H1 (cell line): ENCODE results near the gene ZBTB20. TPM values are rescaled to one million over a fixed set of nuclear protein-coding genes. Genes with fewer than 3 reads are reported as not detected.

Experiments
- CTCF ChIA-PET: fragments of 300-600 bp; sonication (Branson Sonifier 250); formaldehyde crosslinking; loops from one replicate; lab custom pipeline; 2021; ENCODE audit not compliant: partially characterized antibody; lab: Charles Lee
- POLR2A ChIA-PET: fragments of 300-600 bp; sonication (Branson Sonifier 250); formaldehyde crosslinking; loops from one replicate; lab custom pipeline; 2021; ENCODE audit warnings: inconsistent platforms; ENCODE audit not compliant: partially characterized antibody; lab: Charles Lee
- DNase-seq, 2 experiments: peaks; one replicate each; pipeline versions ENCODE4 v3.0.0 to v3.0.0-alpha.2; 2010 to 2022; ENCODE audit warnings: low spot score in 2 of 2, low read depth in 1 of 2, mixed read lengths in 1 of 2
- FAIRE-seq: peaks from 2 replicates; lab custom pipeline; 2011; peaks lifted over from hg19 to GRCh38; lab: Jason Lieb, UNC
- H2AFZ ChIP-seq: 2 replicates; pipeline ENCODE4 v1.8.1; 2012; ENCODE audit warnings: low read length, inconsistent platforms
- H2AK5ac ChIP-seq: 2 replicates; pipeline ENCODE4 v1.6.1; 2013; ENCODE audit warnings: low read depth, low read length
- H2BK120ac ChIP-seq: replicated peaks from 2 replicates; pipeline ENCODE3; 2013; ENCODE audit warnings: low read depth, low read length, inconsistent platforms
- H2BK12ac ChIP-seq: 2 replicates; pipeline ENCODE4 v1.6.1; 2013; ENCODE audit warnings: low read depth, low read length
- H2BK15ac ChIP-seq: 2 replicates; pipeline ENCODE4 v1.6.1; 2013; ENCODE audit warnings: low read length
- H2BK20ac ChIP-seq: 2 replicates; pipeline ENCODE4 v1.6.1; 2013; ENCODE audit warnings: low read length
- H2BK5ac ChIP-seq: 2 replicates; pipeline ENCODE4 v1.6.1; 2013; ENCODE audit warnings: low read depth, low read length
- H3K14ac ChIP-seq: 2 replicates; pipeline ENCODE4 v1.6.1; 2013; ENCODE audit warnings: inconsistent platforms; ENCODE audit not compliant: insufficient read length
- H3K18ac ChIP-seq: 2 replicates; pipeline ENCODE4 v1.6.1; 2013; ENCODE audit warnings: low read length; ENCODE audit errors: extremely low read depth
- H3K23ac ChIP-seq: 2 replicates; pipeline ENCODE4 v1.6.1; 2013; ENCODE audit warnings: inconsistent platforms; ENCODE audit not compliant: insufficient read length
- H3K23me2 ChIP-seq: 2 replicates; pipeline ENCODE4 v1.6.1; 2013; ENCODE audit warnings: low read depth, low read length
- H3K27ac ChIP-seq: 2 replicates; pipeline ENCODE4 v1.6.1; 2011; ENCODE audit warnings: low read depth, low read length, inconsistent platforms
- H3K27me3 ChIP-seq, 4 experiments: replicated peaks in 1 of 4; 1 replicate in 1 of 4; 2 replicates in 3 of 4; pipeline versions ENCODE4 v1.6.1 to v1.8.1; 2011 to 2013; ENCODE audit warnings: low read length in 3 of 4, mild to moderate bottlenecking in 3 of 4, inconsistent platforms in 2 of 4, mixed read lengths in 2 of 4, moderate library complexity in 1 of 4; ENCODE audit not compliant: control insufficient read depth in 3 of 4, insufficient read depth in 3 of 4; ENCODE audit errors: extremely low read depth in 1 of 4
- H3K36me3 ChIP-seq, 4 experiments: 2 replicates each; pipeline versions ENCODE4 v1.6.1 to v1.8.1; 2011 to 2013; ENCODE audit warnings: mild to moderate bottlenecking in 4 of 4, low read length in 3 of 4, moderate library complexity in 2 of 4, control low read depth in 1 of 4, inconsistent platforms in 1 of 4; ENCODE audit not compliant: insufficient read depth in 4 of 4, control insufficient read depth in 2 of 4
- H3K4ac ChIP-seq: replicated peaks from 2 replicates; pipeline ENCODE3; 2013; ENCODE audit warnings: low read length, low read depth, mixed read lengths, inconsistent platforms; ENCODE audit not compliant: insufficient read length
- H3K4me1 ChIP-seq, 4 experiments: replicated peaks in 1 of 4; 1 replicate in 1 of 4; 2 replicates in 3 of 4; pipeline versions ENCODE4 v1.6.1 to v1.8.1; 2011 to 2013; ENCODE audit warnings: low read length in 3 of 4, inconsistent platforms in 2 of 4, mixed read lengths in 1 of 4; ENCODE audit not compliant: insufficient read depth in 4 of 4, control insufficient read depth in 3 of 4
- H3K4me2 ChIP-seq, 2 experiments: 2 replicates each; pipeline versions ENCODE4 v1.6.1 to v1.8.1; 2011 to 2013; ENCODE audit warnings: low read depth in 2 of 2, low read length in 2 of 2, control low read depth in 1 of 2, inconsistent platforms in 1 of 2, mild to moderate bottlenecking in 1 of 2; ENCODE audit not compliant: insufficient read depth in 1 of 2
- H3K4me3 ChIP-seq, 4 experiments: fragments of 200-600, 300-600 bp in 1 of 4; sonication (generic), shearing (Covaris generic), sonication (Bioruptor Twin) in 1 of 4; 2 replicates each; pipeline versions ENCODE4 v1.5.1 to v1.8.1; 2011 to 2016; ENCODE audit warnings: low read length in 4 of 4, low read depth in 3 of 4, control low read depth in 2 of 4, inconsistent platforms in 2 of 4, mild to moderate bottlenecking in 2 of 4, mixed read lengths in 1 of 4, moderate library complexity in 1 of 4; ENCODE audit not compliant: insufficient read depth in 2 of 4; ENCODE audit errors: extremely low read depth in 1 of 4
- H3K56ac ChIP-seq: replicated peaks from 2 replicates; pipeline ENCODE3; 2013; ENCODE audit warnings: low read depth, mild to moderate bottlenecking, mixed read lengths, low read length, inconsistent platforms; ENCODE audit not compliant: insufficient read length
- H3K79me1 ChIP-seq: 2 replicates; pipeline ENCODE4 v1.6.1; 2013; ENCODE audit warnings: low read depth, low read length, control low read depth
- H3K79me2 ChIP-seq, 2 experiments: 2 replicates each; pipeline versions ENCODE4 v1.6.1 to v1.8.1; 2012 to 2013; ENCODE audit warnings: low read length in 2 of 2, mild to moderate bottlenecking in 2 of 2, inconsistent platforms in 1 of 2; ENCODE audit not compliant: insufficient read depth in 2 of 2, control insufficient read depth in 1 of 2
- H3K9ac ChIP-seq, 4 experiments: replicated peaks in 1 of 4; 1 replicate in 1 of 4; 2 replicates in 3 of 4; pipeline versions ENCODE4 v1.6.1 to v1.8.1; 2011 to 2013; ENCODE audit warnings: low read depth in 3 of 4, low read length in 3 of 4, control low read depth in 2 of 4, mild to moderate bottlenecking in 2 of 4, moderate library complexity in 2 of 4, inconsistent platforms in 1 of 4; ENCODE audit errors: extremely low read depth in 1 of 4
- H3K9me3 ChIP-seq, 2 experiments: 2 replicates each; pipeline versions ENCODE4 v1.6.1 to v1.8.1; 2012 to 2013; ENCODE audit warnings: mild to moderate bottlenecking in 2 of 2, moderate library complexity in 2 of 2, control low read depth in 1 of 2, inconsistent platforms in 1 of 2, low read depth in 1 of 2, low read length in 1 of 2, mixed read lengths in 1 of 2; ENCODE audit not compliant: insufficient read depth in 2 of 2
- H4K20me1 ChIP-seq, 2 experiments: replicated peaks in 1 of 2; 2 replicates each; pipeline versions ENCODE3 to v1.8.1; 2011 to 2013; ENCODE audit warnings: inconsistent platforms in 2 of 2, low read length in 2 of 2, mild to moderate bottlenecking in 1 of 2; ENCODE audit not compliant: insufficient read depth in 2 of 2, control insufficient read depth in 1 of 2
- H4K5ac ChIP-seq: 2 replicates; pipeline ENCODE4 v1.6.1; 2013; ENCODE audit warnings: low read length, low read depth, mixed read lengths, inconsistent platforms; ENCODE audit not compliant: insufficient read length
- H4K8ac ChIP-seq: 2 replicates; pipeline ENCODE4 v1.8.0; 2013; ENCODE audit warnings: mild to moderate bottlenecking, moderate library complexity, low read length, inconsistent platforms; ENCODE audit not compliant: insufficient read depth; ENCODE audit errors: extremely low read depth
- H4K91ac ChIP-seq: replicated peaks from 2 replicates; pipeline ENCODE3; 2013; ENCODE audit warnings: low read length, mixed read lengths, inconsistent platforms; ENCODE audit not compliant: insufficient read length
- ATF3 ChIP-seq: IDR thresholded peaks from 2 replicates; pipeline ENCODE4 v1.6.1; 2011; ENCODE audit warnings: low read depth, mild to moderate bottlenecking, low read length; ENCODE audit not compliant: insufficient read depth
- BACH1 ChIP-seq: IDR thresholded peaks from 2 replicates; pipeline ENCODE4 v1.6.1; 2012; ENCODE audit warnings: low read length, improper control_type of control experiment
- BRCA1 ChIP-seq: IDR thresholded peaks from 2 replicates; pipeline ENCODE4 v1.6.1; 2012; ENCODE audit warnings: low read depth, low read length, improper control_type of control experiment
- EGR1 ChIP-seq: IDR thresholded peaks from 2 replicates; pipeline ENCODE4 v1.6.1; 2011; ENCODE audit warnings: low read depth, low read length, borderline replicate concordance
- EP300 ChIP-seq, 2 experiments: IDR thresholded peaks; 1 replicate in 1 of 2; 2 replicates in 1 of 2; pipeline ENCODE4 v1.6.1; 2011 to 2012; ENCODE audit warnings: low read depth in 2 of 2, low read length in 2 of 2, mild to moderate bottlenecking in 2 of 2, borderline replicate concordance in 1 of 2, inconsistent platforms in 1 of 2, moderate library complexity in 1 of 2
- PHF8 ChIP-seq: fragments of 200-600 bp; sonication (generic); conservative IDR thresholded peaks from 2 replicates; pipeline ENCODE4 v1.7.1; 2012; ENCODE audit warnings: low read depth, mild to moderate bottlenecking, inconsistent platforms, low read length, moderate library complexity
- RXRA ChIP-seq: IDR thresholded peaks from 2 replicates; pipeline ENCODE4 v1.6.1; 2011; ENCODE audit warnings: low read depth, mild to moderate bottlenecking, low read length, moderate library complexity; ENCODE audit not compliant: insufficient read depth
- SIN3A ChIP-seq, 2 experiments: IDR thresholded peaks in 1 of 2; conservative IDR thresholded peaks in 1 of 2; 2 replicates each; pipeline ENCODE4 v1.6.1; 2011 to 2012; ENCODE audit warnings: low read length in 2 of 2, improper control_type of control experiment in 1 of 2, low read depth in 1 of 2, mild to moderate bottlenecking in 1 of 2
- SIRT6 ChIP-seq: IDR thresholded peaks from one replicate; pipeline ENCODE4 v1.7.1; 2012; ENCODE audit warnings: low read length, inconsistent platforms
- TEAD4 ChIP-seq: IDR thresholded peaks from 2 replicates; pipeline ENCODE4 v1.6.1; 2012; ENCODE audit warnings: low read depth, low read length, inconsistent platforms, mixed read lengths
- USF2 ChIP-seq: IDR thresholded peaks from 2 replicates; pipeline ENCODE4 v1.6.1; 2011; ENCODE audit warnings: low read length, improper control_type of control experiment
- WGBS, 2 experiments: shearing (Covaris generic) in 1 of 2; methylation state at CpG; one replicate each; pipeline versions ENCODE4 v1.1.6 to v1.1.7; 2013 to 2015; ENCODE audit warnings: low lambda C conversion rate in 2 of 2, mixed read lengths in 2 of 2, inconsistent platforms in 1 of 2, low coverage in 1 of 2, missing lambda C conversion rate in 1 of 2; ENCODE audit not compliant: insufficient replicate concordance in 2 of 2, insufficient coverage in 1 of 2, insufficient read length in 1 of 2; ENCODE audit errors: extremely low coverage in 1 of 2, missing lambda C conversion rate in 1 of 2; 5-methylcytosine and 5-hydroxymethylcytosine counted together
- polyA plus RNA-seq, 7 experiments: library from polyadenylated mRNA; depleted of rRNA in 3 of 7; stranded (reverse) in 5 of 7; unstranded in 2 of 7; fragments of >200 nt in 5 of 7; fragments of 200-250 nt in 2 of 7; gene quantifications; 1 replicate in 5 of 7; 2 replicates in 1 of 7; 4 replicates in 1 of 7; pipeline versions ENCODE4 v1.2.1 to v1.2.3, GENCODE V29; 2011 to 2013; ENCODE audit warnings: missing spikeins in 2 of 7, mixed read lengths in 2 of 7
- total RNA-seq: library from RNA; stranded (reverse); fragmentation: NEBNext Ultra II Directional; extraction: Animal tissue kit (Norgen Biotek cat#: 25700); gene quantifications from 2 replicates; pipeline ENCODE4 v1.2.1, GENCODE V29; 2021

ZBTB20 gene
- total and polyA plus RNA-seq, 2 of the 8 experiments (the other 6 are each of a cell fraction or from before 2014, with no cell fraction given) = 0.35 to 1.3 TPM

- H2AK5ac ChIP-seq = no peak overlapping the region
- no peaks in the 10 kb centered on the region for H3K79me2 ChIP-seq
- H3K18ac ChIP-seq = no peak overlapping the region
- H3K14ac ChIP-seq = no peak overlapping the region
- no peak overlapping the region for H3K4me3 ChIP-seq
- no peak for DNase-seq
- no peak overlapping the region for H3K9ac ChIP-seq
- H3K27me3 ChIP-seq = no peaks in the 10 kb centered on the region
- no peaks in the 10 kb centered on the region for H3K79me1 ChIP-seq
- no peak for FAIRE-seq
- CTCF ChIA-PET = no interaction called here
- no peak overlapping the region for H3K27ac ChIP-seq
- no peak overlapping the region for H2AFZ ChIP-seq
- no peak overlapping the region for H2BK15ac ChIP-seq
- H3K4me2 ChIP-seq = no peak overlapping the region
- H2BK5ac ChIP-seq = no peak overlapping the region
- no peak overlapping the region for H2BK20ac ChIP-seq
- H4K8ac ChIP-seq = no peak overlapping the region
- H3K36me3 ChIP-seq = no peaks in the 10 kb centered on the region
- no peaks in the 10 kb centered on the region for H3K23me2 ChIP-seq
- H3K23ac ChIP-seq = no peak overlapping the region
- H2BK12ac ChIP-seq = no peak overlapping the region
- POLR2A ChIA-PET = no interaction called here
- WGBS, 2 experiments = 87% methylated on average over 3 of the region's 3 CpGs; no CpG with 5 or more reads in 1 of the 2 experiments
- no peak overlapping the region for H3K56ac ChIP-seq
- no peak overlapping the region for H2BK120ac ChIP-seq
- no peak overlapping the region for H4K91ac ChIP-seq
- no peaks in the 10 kb centered on the region for H4K20me1 ChIP-seq
- H3K9me3 ChIP-seq = no peaks in the 10 kb centered on the region
- no peak overlapping the region for H4K5ac ChIP-seq
- H3K4me1 ChIP-seq = no peaks in the 10 kb centered on the region
- H3K4ac ChIP-seq = no peak overlapping the region
- TF ChIP-seq ATF3 = no peak
- no peak for TF ChIP-seq EP300 (IDR thresholded peaks at IDR 0.05; ENCODE audit: borderline replicate concordance in 1 of 2, low read depth in 2 of 2, low read length in 2 of 2)
- TF ChIP-seq RXRA = no peak
- no peak for TF ChIP-seq EGR1
- no peak for TF ChIP-seq BACH1
- no peak for TF ChIP-seq TEAD4
- TF ChIP-seq PHF8 = no peak
- no peak for TF ChIP-seq BRCA1
- TF ChIP-seq SIRT6 = no peak
- TF ChIP-seq USF2 = no peak
- TF ChIP-seq SIN3A (conservative IDR thresholded peaks at IDR 0.05 in 1 of 2, IDR thresholded peaks at IDR 0.05 in 1 of 2; ENCODE audit: low read depth in 1 of 2, low read length in 2 of 2) = no peak
Measured at GRCh38 chr3:114941626-114942309, 205.3 kb downstream of the ZBTB20 start.
